ENCODE results near the gene BEGAIN. TPM values are rescaled to one million over a fixed set of nuclear protein-coding genes. Genes with fewer than 3 reads are reported as not detected.

BEGAIN gene
- total RNA-seq, 1 donor from 2014 or later = 8.6 TPM

GRCh38 chr14:100570726-100571454 lies 16.3 kb downstream of the BEGAIN start:
- no peak for FAIRE-seq
- DNase-seq (ENCODE audit: low spot score in 2 of 2) = no peak

- no peak for DNase-seq (ENCODE audit: low spot score in 2 of 2)
- no peak for FAIRE-seq
These were observed 17.4 kb downstream of the BEGAIN start for GRCh38 chr14:100569734-100570286.

- DNase-seq (ENCODE audit: low spot score in 2 of 2) (peak in 1 of 2 donors; percentile 54), FAIRE-seq (no peak)
These were observed 18.1 kb downstream of the BEGAIN start for GRCh38 chr14:100568998-100569733.

- DNase-seq (ENCODE audit: low spot score in 2 of 2) (peak; percentile 63 to 69), FAIRE-seq (no peak)
These were observed 18.8 kb downstream of the BEGAIN start for GRCh38 chr14:100568164-100568997.

GRCh38 chr14:100567877-100568163 lies 19.4 kb downstream of the BEGAIN start:
- DNase-seq (ENCODE audit: low spot score in 2 of 2) = peak in 1 of 2 donors; percentile 48
- FAIRE-seq = no peak

- no peak for FAIRE-seq
- DNase-seq (ENCODE audit: low spot score in 2 of 2) = peak in 1 of 2 donors; percentile 64
These were observed 20.0 kb downstream of the BEGAIN start for GRCh38 chr14:100567009-100567876.

GRCh38 chr14:100566586-100566985 lies 20.6 kb downstream of the BEGAIN start:
- FAIRE-seq (no peak), DNase-seq (ENCODE audit: low spot score in 2 of 2) (no peak)

GRCh38 chr14:100566119-100566518 lies 21.1 kb downstream of the BEGAIN start:
- no peak for DNase-seq (ENCODE audit: low spot score in 2 of 2)
- no peak for FAIRE-seq

GRCh38 chr14:100565650-100566049 lies 21.6 kb downstream of the BEGAIN start:
- FAIRE-seq = no peak

GRCh38 chr14:100564512-100564911 lies 22.7 kb downstream of the BEGAIN start:
- no peak for DNase-seq (ENCODE audit: low spot score in 2 of 2)
- no peak for FAIRE-seq

More at GRCh38 chr14:100565650-100566049, 21.6 kb downstream of the BEGAIN start:
- DNase-seq (ENCODE audit: low spot score in 2 of 2) = no peak

- FAIRE-seq = no peak
- no peak for DNase-seq (ENCODE audit: low spot score in 2 of 2)
These were observed 24.5 kb downstream of the BEGAIN start for GRCh38 chr14:100562751-100563150.

GRCh38 chr14:100561005-100561404 lies 26.2 kb downstream of the BEGAIN start:
- DNase-seq (ENCODE audit: low spot score in 2 of 2) (no peak), FAIRE-seq (no peak)

- FAIRE-seq (no peak), DNase-seq (ENCODE audit: low spot score in 2 of 2) (no peak)
These were observed 26.7 kb downstream of the BEGAIN start for GRCh38 chr14:100560471-100560870.

- DNase-seq (ENCODE audit: low spot score in 2 of 2) (no peak), FAIRE-seq (no peak)
These were observed 27.8 kb downstream of the BEGAIN start for GRCh38 chr14:100559455-100559854.

GRCh38 chr14:100558966-100559365 lies 28.3 kb downstream of the BEGAIN start:
- no peak for FAIRE-seq
- DNase-seq (ENCODE audit: low spot score in 2 of 2) = no peak

GRCh38 chr14:100558226-100558625 lies 29.0 kb downstream of the BEGAIN start:
- FAIRE-seq (no peak), DNase-seq (ENCODE audit: low spot score in 2 of 2) (no peak)

GRCh38 chr14:100557658-100558057 lies 29.6 kb downstream of the BEGAIN start:
- no peak for FAIRE-seq

GRCh38 chr14:100556936-100557505 lies 30.2 kb downstream of the BEGAIN start:
- no peak for FAIRE-seq
- DNase-seq (ENCODE audit: low spot score in 2 of 2) = no peak

More at GRCh38 chr14:100557658-100558057, 29.6 kb downstream of the BEGAIN start:
- peak in 1 of 2 donors; percentile 64 for DNase-seq (ENCODE audit: low spot score in 2 of 2)

- FAIRE-seq = no peak
- no peak for DNase-seq (ENCODE audit: low spot score in 2 of 2)
These were observed 31.1 kb downstream of the BEGAIN start for GRCh38 chr14:100556140-100556475.

Data from frontal cortex (tissue), 4 donors.